ENCODE data around the gene CCL20.

DNA sequence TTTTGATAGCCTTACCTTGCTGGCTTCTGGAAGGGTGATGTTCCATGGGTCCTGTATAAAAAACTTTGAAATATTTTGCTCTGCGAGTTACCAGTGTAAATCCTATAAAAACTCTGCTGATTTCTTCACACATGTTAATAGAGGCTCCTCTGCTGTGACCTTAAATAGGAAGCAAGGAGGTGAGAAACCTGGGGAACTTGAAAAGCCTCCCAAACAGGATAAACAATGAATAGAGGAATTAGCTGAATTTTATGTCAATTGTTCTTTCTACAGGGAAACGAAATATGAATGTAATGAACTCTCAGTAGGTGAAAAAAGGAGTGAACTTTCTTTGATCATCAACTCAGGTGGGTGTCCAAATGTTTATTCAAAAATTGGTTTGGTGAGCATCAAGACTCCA, 10.8 kb upstream of the CCL20 start:
- TF ChIP-seq, protein P1, sequence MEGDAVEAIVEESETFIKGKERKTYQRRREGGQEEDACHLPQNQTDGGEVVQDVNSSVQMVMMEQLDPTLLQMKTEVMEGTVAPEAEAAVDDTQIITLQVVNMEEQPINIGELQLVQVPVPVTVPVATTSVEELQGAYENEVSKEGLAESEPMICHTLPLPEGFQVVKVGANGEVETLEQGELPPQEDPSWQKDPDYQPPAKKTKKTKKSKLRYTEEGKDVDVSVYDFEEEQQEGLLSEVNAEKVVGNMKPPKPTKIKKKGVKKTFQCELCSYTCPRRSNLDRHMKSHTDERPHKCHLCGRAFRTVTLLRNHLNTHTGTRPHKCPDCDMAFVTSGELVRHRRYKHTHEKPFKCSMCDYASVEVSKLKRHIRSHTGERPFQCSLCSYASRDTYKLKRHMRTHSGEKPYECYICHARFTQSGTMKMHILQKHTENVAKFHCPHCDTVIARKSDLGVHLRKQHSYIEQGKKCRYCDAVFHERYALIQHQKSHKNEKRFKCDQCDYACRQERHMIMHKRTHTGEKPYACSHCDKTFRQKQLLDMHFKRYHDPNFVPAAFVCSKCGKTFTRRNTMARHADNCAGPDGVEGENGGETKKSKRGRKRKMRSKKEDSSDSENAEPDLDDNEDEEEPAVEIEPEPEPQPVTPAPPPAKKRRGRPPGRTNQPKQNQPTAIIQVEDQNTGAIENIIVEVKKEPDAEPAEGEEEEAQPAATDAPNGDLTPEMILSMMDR (conservative IDR thresholded peaks at IDR 0.05), result no peak
- no peak for TF ChIP-seq ZFX (IDR thresholded peaks at IDR 0.05)

All from C4-2B (cell line).